Prostate gland (tissue), 2 donors: Measurements from ENCODE around the gene PTPRS.

Experiments
- POLR2A ChIP-seq: fragments of 450-650 bp; IDR thresholded peaks from one replicate; pipeline ENCODE4 v1.6.1; 2016; ENCODE audit warnings: antibody characterized with exemption, mild to moderate bottlenecking
- POLR2AphosphoS5 ChIP-seq: sonication (generic); formaldehyde crosslinking; IDR thresholded peaks from one replicate; pipeline ENCODE4 v1.6.1; 2017; ENCODE audit warnings: antibody characterized with exemption
- TF ChIP-seq, protein P1 (sequence below), 4 experiments: fragments of 200-600 bp in 2 of 4; fragments of 450-650 bp in 2 of 4; sonication (generic) in 2 of 4; IDR thresholded peaks; 1 replicate in 3 of 4; 2 replicates in 1 of 4; pipeline ENCODE4 v1.5.1; 2016 to 2019; ENCODE audit warnings: antibody characterized with exemption in 4 of 4, mild to moderate bottlenecking in 2 of 4, moderate library complexity in 2 of 4

DNA sequence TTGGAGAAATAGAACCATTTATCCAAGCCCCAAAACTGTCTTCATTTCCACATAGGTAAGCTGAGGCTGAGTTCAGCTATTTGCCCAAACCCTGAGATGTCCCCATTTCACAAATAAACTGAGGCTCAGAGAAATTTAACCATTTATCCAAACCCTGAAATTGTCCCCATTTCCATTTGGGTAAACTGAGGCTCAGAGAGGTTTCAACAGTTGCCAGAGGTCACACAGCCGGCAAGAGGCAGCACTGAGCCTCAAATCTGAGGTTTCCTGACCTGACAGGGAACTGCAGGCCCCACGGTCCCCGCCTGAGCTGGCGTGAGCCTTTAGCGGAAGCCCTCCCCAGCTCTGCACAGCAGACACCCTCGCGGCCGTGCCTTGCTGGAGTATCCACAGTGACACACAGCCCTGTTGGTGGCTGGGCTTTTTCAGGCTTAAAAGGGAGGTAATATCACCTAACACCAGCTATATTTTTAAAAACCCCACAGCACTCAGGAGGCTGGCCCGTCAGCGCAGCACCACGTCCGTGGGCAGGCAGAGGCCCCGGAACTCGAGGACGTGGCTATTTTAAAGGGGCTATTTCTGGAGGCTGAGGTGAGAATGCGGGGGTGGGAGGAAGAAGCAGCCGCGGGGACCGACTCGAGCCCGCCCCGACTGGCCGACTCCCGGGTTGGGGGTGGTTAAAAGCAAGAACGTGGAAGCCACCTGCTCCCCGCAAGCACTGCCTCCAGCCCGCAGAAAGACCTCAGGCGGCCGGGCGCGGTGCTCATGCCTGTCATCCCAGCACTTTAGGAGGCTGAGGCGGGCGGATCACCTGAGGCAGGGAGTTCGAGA is 18.5 kb downstream of the PTPRS start:
- TF ChIP-seq, protein P1, sequence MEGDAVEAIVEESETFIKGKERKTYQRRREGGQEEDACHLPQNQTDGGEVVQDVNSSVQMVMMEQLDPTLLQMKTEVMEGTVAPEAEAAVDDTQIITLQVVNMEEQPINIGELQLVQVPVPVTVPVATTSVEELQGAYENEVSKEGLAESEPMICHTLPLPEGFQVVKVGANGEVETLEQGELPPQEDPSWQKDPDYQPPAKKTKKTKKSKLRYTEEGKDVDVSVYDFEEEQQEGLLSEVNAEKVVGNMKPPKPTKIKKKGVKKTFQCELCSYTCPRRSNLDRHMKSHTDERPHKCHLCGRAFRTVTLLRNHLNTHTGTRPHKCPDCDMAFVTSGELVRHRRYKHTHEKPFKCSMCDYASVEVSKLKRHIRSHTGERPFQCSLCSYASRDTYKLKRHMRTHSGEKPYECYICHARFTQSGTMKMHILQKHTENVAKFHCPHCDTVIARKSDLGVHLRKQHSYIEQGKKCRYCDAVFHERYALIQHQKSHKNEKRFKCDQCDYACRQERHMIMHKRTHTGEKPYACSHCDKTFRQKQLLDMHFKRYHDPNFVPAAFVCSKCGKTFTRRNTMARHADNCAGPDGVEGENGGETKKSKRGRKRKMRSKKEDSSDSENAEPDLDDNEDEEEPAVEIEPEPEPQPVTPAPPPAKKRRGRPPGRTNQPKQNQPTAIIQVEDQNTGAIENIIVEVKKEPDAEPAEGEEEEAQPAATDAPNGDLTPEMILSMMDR (IDR thresholded peaks at IDR 0.05): no peak
- TF ChIP-seq POLR2A (no peak), POLR2AphosphoS5 (no peak)
